ENCODE data around the gene KRTAP10-8. TPM values are rescaled to one million over a fixed set of nuclear protein-coding genes. Genes with fewer than 3 reads are reported as not detected.
A peak's percentile ranks its signal among the peaks of the same experiment; 100 is the strongest.

KRTAP10-8 gene
- total and polyA plus RNA-seq, 2 donors (not counting 1 experiment from before 2014, with no cell fraction given), result not detected

DNA sequence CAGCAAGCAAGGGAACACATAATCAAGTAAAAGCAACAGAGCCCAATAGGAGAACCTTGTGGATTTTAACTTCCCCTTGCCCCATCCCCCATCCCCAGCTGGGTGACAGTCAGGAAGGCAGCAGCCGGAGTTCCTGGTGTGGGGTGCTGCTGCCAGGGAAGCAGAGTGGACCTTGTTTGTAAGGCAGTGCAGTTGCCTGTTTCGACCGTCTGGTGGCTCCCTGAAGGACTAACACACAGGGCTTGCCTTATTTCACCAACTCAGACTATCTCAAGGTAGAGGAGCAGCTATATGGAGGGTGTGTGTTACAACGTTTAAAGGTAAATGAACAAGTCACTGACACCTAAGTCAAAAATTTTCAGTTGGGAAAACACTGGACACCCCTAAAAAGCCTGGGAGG, 6.6 kb downstream of the KRTAP10-8 start:
- Histone ChIP-seq H3K4me1 (ENCODE audit: control insufficient read depth, extremely low read depth, insufficient read depth, low read length) (no peaks in the 10 kb centered on the region), H3K4me3 (replicated peaks in 1 of 4; ENCODE audit: control extremely low read depth in 1 of 4, insufficient read depth in 1 of 4, low read depth in 3 of 4, low read length in 4 of 4) (no peak overlapping the region), H3K27me3 (ENCODE audit: control insufficient read depth, insufficient read depth, low read length) (no peaks in the 10 kb centered on the region), H3K9ac (ENCODE audit: insufficient read depth, low read length) (no peak overlapping the region), H3K9me3 (ENCODE audit: control insufficient read depth, insufficient read depth, low read depth, low read length) (no peaks in the 10 kb centered on the region), H3K36me3 (ENCODE audit: control insufficient read depth, insufficient read depth, low read length) (no peaks in the 10 kb centered on the region), H3K27ac (ENCODE audit: insufficient read depth, low read length) (no peak overlapping the region), H3K4me2 (ENCODE audit: extremely low read depth, insufficient read depth, low read length) (no peak overlapping the region), H4K20me1 (ENCODE audit: control insufficient read depth, extremely low read depth, insufficient read depth, low read length) (no peaks in the 10 kb centered on the region), H3K79me2 (ENCODE audit: control insufficient read depth, insufficient read depth, low read length) (no peaks in the 10 kb centered on the region), H2AFZ (ENCODE audit: low read length) (no peak overlapping the region)
- DNase-seq (ENCODE audit: low read depth in 2 of 2), result peak; percentile 1 to 2
- no peak for TF ChIP-seq EZH2 (IDR thresholded peaks at IDR 0.05; ENCODE audit: low read length, missing control alignments)
- TF ChIP-seq, protein P1, sequence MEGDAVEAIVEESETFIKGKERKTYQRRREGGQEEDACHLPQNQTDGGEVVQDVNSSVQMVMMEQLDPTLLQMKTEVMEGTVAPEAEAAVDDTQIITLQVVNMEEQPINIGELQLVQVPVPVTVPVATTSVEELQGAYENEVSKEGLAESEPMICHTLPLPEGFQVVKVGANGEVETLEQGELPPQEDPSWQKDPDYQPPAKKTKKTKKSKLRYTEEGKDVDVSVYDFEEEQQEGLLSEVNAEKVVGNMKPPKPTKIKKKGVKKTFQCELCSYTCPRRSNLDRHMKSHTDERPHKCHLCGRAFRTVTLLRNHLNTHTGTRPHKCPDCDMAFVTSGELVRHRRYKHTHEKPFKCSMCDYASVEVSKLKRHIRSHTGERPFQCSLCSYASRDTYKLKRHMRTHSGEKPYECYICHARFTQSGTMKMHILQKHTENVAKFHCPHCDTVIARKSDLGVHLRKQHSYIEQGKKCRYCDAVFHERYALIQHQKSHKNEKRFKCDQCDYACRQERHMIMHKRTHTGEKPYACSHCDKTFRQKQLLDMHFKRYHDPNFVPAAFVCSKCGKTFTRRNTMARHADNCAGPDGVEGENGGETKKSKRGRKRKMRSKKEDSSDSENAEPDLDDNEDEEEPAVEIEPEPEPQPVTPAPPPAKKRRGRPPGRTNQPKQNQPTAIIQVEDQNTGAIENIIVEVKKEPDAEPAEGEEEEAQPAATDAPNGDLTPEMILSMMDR (conservative IDR thresholded peaks at IDR 0.05 in 1 of 2, IDR thresholded peaks at IDR 0.05 in 1 of 2; ENCODE audit: low read depth in 1 of 2, low read length in 2 of 2), result no peak

DNA sequence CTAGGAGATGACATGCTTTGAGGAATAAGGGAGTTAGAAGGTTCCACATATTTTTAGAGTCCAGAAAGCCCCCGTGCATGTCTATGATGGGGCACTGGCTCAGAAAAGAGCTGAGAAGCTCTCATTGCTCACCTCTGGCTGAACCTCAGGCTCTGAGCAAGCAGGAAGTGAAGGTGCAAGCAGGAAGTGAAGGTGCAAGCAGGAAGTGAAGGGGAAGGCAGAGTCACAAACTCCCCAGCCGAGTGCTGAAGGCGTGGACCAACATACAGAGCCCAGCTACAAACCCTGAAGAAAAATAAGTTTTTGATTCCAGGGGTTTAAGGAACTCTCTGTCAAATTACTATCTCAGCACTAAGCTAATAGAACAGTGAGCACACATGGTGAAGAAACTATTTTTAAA, 7.0 kb downstream of the KRTAP10-8 start:
- TF ChIP-seq EZH2 (IDR thresholded peaks at IDR 0.05; ENCODE audit: low read length, missing control alignments), result no peak
- TF ChIP-seq, protein P1 (conservative IDR thresholded peaks at IDR 0.05 in 1 of 2, IDR thresholded peaks at IDR 0.05 in 1 of 2; ENCODE audit: low read depth in 1 of 2, low read length in 2 of 2), result no peak
- H3K4me3 ChIP-seq (replicated peaks in 1 of 4; ENCODE audit: control extremely low read depth in 1 of 4, insufficient read depth in 1 of 4, low read depth in 3 of 4, low read length in 4 of 4), result no peak overlapping the region
- no peaks in the 10 kb centered on the region for H3K9me3 ChIP-seq (ENCODE audit: control insufficient read depth, insufficient read depth, low read depth, low read length)
- no peaks in the 10 kb centered on the region for H3K27me3 ChIP-seq (ENCODE audit: control insufficient read depth, insufficient read depth, low read length)
- H3K27ac ChIP-seq (ENCODE audit: insufficient read depth, low read length), result no peak overlapping the region
- no peak for DNase-seq (ENCODE audit: low read depth in 2 of 2)
- no peaks in the 10 kb centered on the region for H4K20me1 ChIP-seq (ENCODE audit: control insufficient read depth, extremely low read depth, insufficient read depth, low read length)
- H3K4me2 ChIP-seq (ENCODE audit: extremely low read depth, insufficient read depth, low read length), result no peak overlapping the region
- no peak overlapping the region for H2AFZ ChIP-seq (ENCODE audit: low read length)
- no peaks in the 10 kb centered on the region for H3K4me1 ChIP-seq (ENCODE audit: control insufficient read depth, extremely low read depth, insufficient read depth, low read length)
- H3K79me2 ChIP-seq (ENCODE audit: control insufficient read depth, insufficient read depth, low read length), result no peaks in the 10 kb centered on the region
- H3K9ac ChIP-seq (ENCODE audit: insufficient read depth, low read length), result no peak overlapping the region
- no peaks in the 10 kb centered on the region for H3K36me3 ChIP-seq (ENCODE audit: control insufficient read depth, insufficient read depth, low read length)

DNA sequence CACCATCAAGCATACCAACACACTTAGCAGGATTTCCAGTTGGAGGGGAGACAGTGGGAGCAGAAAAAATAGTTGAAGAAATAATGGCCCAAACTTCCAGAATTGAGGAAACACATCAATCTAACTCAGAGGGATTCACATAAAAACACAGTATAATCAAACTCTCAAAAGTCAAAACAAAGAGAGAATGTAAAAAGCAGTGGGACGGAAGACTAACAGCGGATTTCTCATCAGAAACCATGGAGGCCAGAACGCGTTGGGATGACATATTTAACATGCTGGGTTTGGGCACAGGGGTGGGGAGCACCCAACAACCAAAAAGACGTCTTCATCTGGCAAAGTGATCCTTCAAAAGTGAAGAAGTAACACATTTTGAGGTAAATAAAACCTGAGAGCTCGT, 8.0 kb downstream of the KRTAP10-8 start:
- H3K27ac ChIP-seq (ENCODE audit: insufficient read depth, low read length), result no peak overlapping the region
- no peaks in the 10 kb centered on the region for H3K4me1 ChIP-seq (ENCODE audit: control insufficient read depth, extremely low read depth, insufficient read depth, low read length)
- no peaks in the 10 kb centered on the region for H3K9me3 ChIP-seq (ENCODE audit: control insufficient read depth, insufficient read depth, low read depth, low read length)
- H4K20me1 ChIP-seq (ENCODE audit: control insufficient read depth, extremely low read depth, insufficient read depth, low read length), result no peaks in the 10 kb centered on the region
- H3K36me3 ChIP-seq (ENCODE audit: control insufficient read depth, insufficient read depth, low read length), result no peaks in the 10 kb centered on the region
- no peak overlapping the region for H3K4me2 ChIP-seq (ENCODE audit: extremely low read depth, insufficient read depth, low read length)
- H3K79me2 ChIP-seq (ENCODE audit: control insufficient read depth, insufficient read depth, low read length), result no peaks in the 10 kb centered on the region
- no peaks in the 10 kb centered on the region for H3K27me3 ChIP-seq (ENCODE audit: control insufficient read depth, insufficient read depth, low read length)
- H3K9ac ChIP-seq (ENCODE audit: insufficient read depth, low read length), result no peak overlapping the region
- H2AFZ ChIP-seq (ENCODE audit: low read length), result no peak overlapping the region
- DNase-seq (ENCODE audit: low read depth in 2 of 2), result no peak
- TF ChIP-seq, protein P1 (conservative IDR thresholded peaks at IDR 0.05 in 1 of 2, IDR thresholded peaks at IDR 0.05 in 1 of 2; ENCODE audit: low read depth in 1 of 2, low read length in 2 of 2), result no peak
- no peak for TF ChIP-seq EZH2 (IDR thresholded peaks at IDR 0.05; ENCODE audit: low read length, missing control alignments)
- no peak overlapping the region for H3K4me3 ChIP-seq (replicated peaks in 1 of 4; ENCODE audit: control extremely low read depth in 1 of 4, insufficient read depth in 1 of 4, low read depth in 3 of 4, low read length in 4 of 4)
